HuH-7 (cell line): ENCODE measurements around the gene CDC42BPG.

Experiments used
- DNase-seq: peaks from one replicate; pipeline ENCODE4 v3.0.0; 2011; ENCODE audit warnings: low spot score

Gene CDC42BPG

GRCh38 chr11:64879244-64879900, 34.9 kb upstream of the CDC42BPG start:
- no peak for DNase-seq

GRCh38 chr11:64878494-64879243, 34.2 kb upstream of the CDC42BPG start, which contains the start of gene EHD1:
EHD1 (minus strand) TSS chr11:64878621; CDS start chr11:64878464, 157 bp downstream.
- peak; percentile 94 for DNase-seq

- no peak for DNase-seq
These were observed 33.7 kb upstream of the CDC42BPG start for GRCh38 chr11:64878223-64878493.

- DNase-seq: no peak
These were observed 33.2 kb upstream of the CDC42BPG start for GRCh38 chr11:64877390-64878222.

GRCh38 chr11:64876835-64877341, 32.4 kb upstream of the CDC42BPG start:
- no peak for DNase-seq

- DNase-seq: no peak
These were observed 31.8 kb upstream of the CDC42BPG start for GRCh38 chr11:64876229-64876750.

- no peak for DNase-seq
These were observed 31.1 kb upstream of the CDC42BPG start for GRCh38 chr11:64875369-64876228.

GRCh38 chr11:64874308-64875240, 30.1 kb upstream of the CDC42BPG start:
- no peak for DNase-seq

- peak; percentile 60 for DNase-seq
These were observed 28.5 kb upstream of the CDC42BPG start for GRCh38 chr11:64872790-64873488.

- DNase-seq: no peak
These were observed 27.0 kb upstream of the CDC42BPG start for GRCh38 chr11:64871492-64871891.

GRCh38 chr11:64870893-64871466, 26.5 kb upstream of the CDC42BPG start:
- no peak for DNase-seq

GRCh38 chr11:64870176-64870892, 25.9 kb upstream of the CDC42BPG start:
- DNase-seq: peak; percentile 60

- DNase-seq: no peak
These were observed 25.2 kb upstream of the CDC42BPG start for GRCh38 chr11:64869571-64870175.

GRCh38 chr11:64868904-64869570, 24.6 kb upstream of the CDC42BPG start:
- no peak for DNase-seq

GRCh38 chr11:64867748-64868462, 23.5 kb upstream of the CDC42BPG start:
- no peak for DNase-seq

GRCh38 chr11:64866173-64866491, 21.7 kb upstream of the CDC42BPG start:
- DNase-seq: no peak
